IMR-90 (cell line): ENCODE results near the gene SSPN. TPM values are rescaled to one million over a fixed set of nuclear protein-coding genes. Genes with fewer than 3 reads are reported as not detected.

ENCODE experiments used
- ATAC-seq: fragments of 200-7000 bp; cut with Tn5 transposase; 2 replicates; pipeline ENCODE4 v1.9.1; 2020; ENCODE audit warnings: low read depth, mild to moderate bottlenecking, moderate library complexity
- BruUV-seq: library from RNA; stranded (reverse); fragments of 400-500 nt; replicated peaks from 2 replicates; lab custom pipeline; 2021; lab: Mats Ljungman, UMichigan
- CTCF ChIA-PET: fragments of 300-600 bp; formaldehyde crosslinking; extraction: SDS; loops from one replicate; lab custom pipeline; 2021; ENCODE audit warnings: antibody characterized with exemption; lab: Yijun Ruan, JAX
- POLR2A ChIA-PET: fragments of 300-600 bp; sonication (Branson Sonifier 250); formaldehyde crosslinking; loops from one replicate; lab custom pipeline; 2022; ENCODE audit warnings: antibody characterized with exemption; ENCODE audit not compliant: unreplicated experiment; lab: Charles Lee
- DNase-seq: peaks from one replicate; pipeline ENCODE4 v3.0.0; 2013
- H2AFZ ChIP-seq: replicated peaks from 2 replicates; pipeline ENCODE3; 2013; ENCODE audit warnings: low read length, mild to moderate bottlenecking; ENCODE audit not compliant: poor library complexity
- H2AK5ac ChIP-seq: 2 replicates; pipeline ENCODE4 v1.6.1; 2013; ENCODE audit warnings: low read depth, low read length, inconsistent platforms
- H2AK9ac ChIP-seq: replicated peaks from 2 replicates; pipeline ENCODE3; 2013; ENCODE audit warnings: mild to moderate bottlenecking, low read depth, low read length, moderate library complexity; ENCODE audit not compliant: poor library complexity
- H2BK120ac ChIP-seq: 2 replicates; pipeline ENCODE4 v1.6.1; 2013; ENCODE audit warnings: low read depth, low read length, inconsistent platforms
- H2BK15ac ChIP-seq: 3 replicates; pipeline ENCODE4 v1.6.1; 2013; ENCODE audit warnings: low read depth, low read length, inconsistent platforms
- H2BK20ac ChIP-seq: 2 replicates; pipeline ENCODE4 v1.6.1; 2013; ENCODE audit warnings: low read depth, mild to moderate bottlenecking, inconsistent platforms, low read length, moderate library complexity
- H2BK5ac ChIP-seq: 2 replicates; pipeline ENCODE4 v1.6.1; 2013; ENCODE audit warnings: mild to moderate bottlenecking, low read depth, low read length, inconsistent platforms; ENCODE audit not compliant: poor library complexity, severe bottlenecking
- H3K14ac ChIP-seq: replicated peaks from 2 replicates; pipeline ENCODE4 v1.6.1; 2013; ENCODE audit warnings: low read depth, low read length, inconsistent platforms
- H3K18ac ChIP-seq: 2 replicates; pipeline ENCODE4 v1.6.1; 2013; ENCODE audit warnings: low read depth, low read length, control low read depth
- H3K23ac ChIP-seq: 2 replicates; pipeline ENCODE4 v1.6.1; 2013; ENCODE audit warnings: low read depth, low read length, inconsistent platforms
- H3K27ac ChIP-seq: 2 replicates; pipeline ENCODE4 v1.5.1; 2013; ENCODE audit warnings: mild to moderate bottlenecking, control low read depth, low read length; ENCODE audit not compliant: insufficient read depth
- H3K27me3 ChIP-seq: 2 replicates; pipeline ENCODE4 v1.6.1; 2013; ENCODE audit warnings: low read length; ENCODE audit not compliant: control insufficient read depth, insufficient read depth
- H3K36me3 ChIP-seq: 2 replicates; pipeline ENCODE4 v1.6.1; 2013; ENCODE audit warnings: low read length, mixed read lengths; ENCODE audit not compliant: control insufficient read depth, insufficient read depth
- H3K4ac ChIP-seq: 2 replicates; pipeline ENCODE4 v1.6.1; 2013; ENCODE audit warnings: low read depth, low read length, inconsistent platforms
- H3K4me1 ChIP-seq: 2 replicates; pipeline ENCODE4 v1.6.1; 2013; ENCODE audit warnings: low read length, mixed read lengths; ENCODE audit not compliant: control insufficient read depth, insufficient read depth
- H3K4me2 ChIP-seq: 2 replicates; pipeline ENCODE4 v1.6.1; 2013; ENCODE audit warnings: low read depth, mild to moderate bottlenecking, control low read depth, low read length, moderate library complexity
- H3K4me3 ChIP-seq: 2 replicates; pipeline ENCODE4 v1.5.1; 2013; ENCODE audit warnings: low read depth, mild to moderate bottlenecking, control low read depth, low read length, moderate library complexity; ENCODE audit not compliant: insufficient read depth
- H3K56ac ChIP-seq: 2 replicates; pipeline ENCODE4 v1.6.1; 2013; ENCODE audit warnings: low read length, inconsistent platforms; ENCODE audit not compliant: insufficient read depth; ENCODE audit errors: extremely low read depth
- H3K79me1 ChIP-seq, 2 experiments: 2 replicates each; pipeline ENCODE4 v1.6.1; 2013; ENCODE audit warnings: low read length in 2 of 2, inconsistent platforms in 1 of 2, low read depth in 1 of 2
- H3K9ac ChIP-seq: 2 replicates; pipeline ENCODE4 v1.6.1; 2013; ENCODE audit warnings: low read depth, low read length, control low read depth
- H3K9me1 ChIP-seq: 2 replicates; pipeline ENCODE4 v1.6.1; 2013; ENCODE audit warnings: low read length, inconsistent platforms; ENCODE audit not compliant: insufficient read depth
- H3K9me3 ChIP-seq: 2 replicates; pipeline ENCODE4 v1.6.1; 2013; ENCODE audit warnings: low read length; ENCODE audit not compliant: control insufficient read depth, insufficient read depth
- H4K20me1 ChIP-seq: 2 replicates; pipeline ENCODE4 v1.6.1; 2013; ENCODE audit warnings: low read length, inconsistent platforms; ENCODE audit not compliant: insufficient read depth
- H4K5ac ChIP-seq: 2 replicates; pipeline ENCODE4 v1.6.1; 2013; ENCODE audit warnings: mild to moderate bottlenecking, low read depth, low read length, control low read depth
- H4K8ac ChIP-seq, 2 experiments: 2 replicates each; pipeline ENCODE4 v1.6.1; 2013; ENCODE audit warnings: low read depth in 2 of 2, low read length in 2 of 2, control low read depth in 1 of 2, inconsistent platforms in 1 of 2
- H4K91ac ChIP-seq: 2 replicates; pipeline ENCODE4 v1.6.1; 2013; ENCODE audit warnings: low read depth, low read length, inconsistent platforms; ENCODE audit not compliant: insufficient read depth
- CEBPB ChIP-seq: IDR thresholded peaks from 2 replicates; pipeline ENCODE4 v1.6.1; 2012; ENCODE audit warnings: low read depth, low read length, improper control_type of control experiment
- NFE2L2 ChIP-seq: fragments of 150-350 bp; IDR thresholded peaks from 2 replicates; pipeline ENCODE4 v1.6.1; 2016; ENCODE audit warnings: low read depth, mild to moderate bottlenecking, low read length
- WGBS, 2 experiments: methylation state at CpG; one replicate each; pipeline versions ENCODE4 v1.1.5 to v1.1.7; 2013; ENCODE audit warnings: missing lambda C conversion rate in 2 of 2; ENCODE audit not compliant: insufficient read length in 1 of 2; ENCODE audit errors: extremely low coverage in 2 of 2; 5-methylcytosine and 5-hydroxymethylcytosine counted together
- dilution Hi-C: fragments of 300-500 bp; cut with HindIII; formaldehyde crosslinking; loops from one replicate; pipeline ENCODE4 v1.14.3; 2018; ENCODE audit warnings: low sequenced_read_pairs; ENCODE audit not compliant: unreplicated experiment
- in situ Hi-C: fragments of 300-500 bp; cut with MboI; formaldehyde crosslinking; loops from 3 replicates; pipeline ENCODE4 v1.14.3; 2019; ENCODE audit warnings: low sequenced_read_pairs, inconsistent platforms, mixed read lengths
- intact Hi-C: fragments of 100-400 bp; cut with micrococcal nuclease; formaldehyde crosslinking; loops from 2 replicates; pipeline ENCODE4 v1.10.0; 2022
- polyA plus RNA-seq, 3 experiments: library from polyadenylated mRNA; depleted of rRNA; stranded (reverse); fragments of >200 nt; gene quantifications; 2 replicates each; pipeline ENCODE4 v1.2.3, GENCODE V29; 2012; ENCODE audit warnings: low replicate concordance in 1 of 3
- total RNA-seq: library from RNA; depleted of rRNA; stranded (reverse); fragments of >200 nt; gene quantifications from 2 replicates; pipeline ENCODE4 v1.2.3, GENCODE V29; 2012

SSPN gene
- total and polyA plus RNA-seq, 2 of the 4 experiments (the other 2 are of a cell fraction), result 3.5 to 5.6 TPM

- CTCF ChIA-PET, result no interaction called here
- no peak overlapping the region for H3K27ac ChIP-seq
- H3K23ac ChIP-seq, result no peak overlapping the region
- H4K20me1 ChIP-seq, result no peaks in the 10 kb centered on the region
- no peak overlapping the region for H4K8ac ChIP-seq
- peaks cover 2% of the 10 kb centered on the region; the same call in 1 of the 2 replicates for H3K27me3 ChIP-seq
- no CpG with 5 or more reads among the region's 2 CpGs for WGBS, 2 experiments
- H2AFZ ChIP-seq, result no peak overlapping the region
- no peaks in the 10 kb centered on the region for H3K4me1 ChIP-seq
- dilution Hi-C loops, result no loop called here
- no peaks in the 10 kb centered on the region for H3K9me1 ChIP-seq
- no peak overlapping the region for H3K14ac ChIP-seq
- no peak overlapping the region for H2BK120ac ChIP-seq
- TF ChIP-seq NFE2L2 (no peak), CEBPB (no peak)
- in situ Hi-C loops, result no loop called here
- no peak overlapping the region for H4K5ac ChIP-seq
- no peak overlapping the region for H2BK5ac ChIP-seq
- no peak overlapping the region for H2BK15ac ChIP-seq
- H3K4me3 ChIP-seq, result no peak overlapping the region
- peaks cover 2% of the 10 kb centered on the region; the same call in 1 of the 2 replicates for H3K9me3 ChIP-seq
- H2AK9ac ChIP-seq, result no peak overlapping the region
- H4K91ac ChIP-seq, result no peak overlapping the region
- no peaks in the 10 kb centered on the region for H3K79me1 ChIP-seq
- ATAC-seq, result no peak
- no peak overlapping the region for H3K4me2 ChIP-seq
- DNase-seq, result no peak
- intact Hi-C loops, result no loop called here
- POLR2A ChIA-PET, result no interaction called here
- no peak overlapping the region for H3K9ac ChIP-seq
- no peaks in the 10 kb centered on the region for H3K36me3 ChIP-seq
- H2AK5ac ChIP-seq, result no peak overlapping the region
- H2BK20ac ChIP-seq, result no peak overlapping the region
- no peak overlapping the region for H3K4ac ChIP-seq
- no peak overlapping the region for H3K18ac ChIP-seq
- no TSS peak for BruUV-seq
- H3K56ac ChIP-seq, result no peak overlapping the region
Measured at GRCh38 chr12:26290565-26290964, 95.2 kb downstream of the SSPN start.
